ENCODE measurements around the gene EYS.

EYS gene

GRCh38 chr6:64103480-64103879, 1603.5 kb downstream of the EYS start:
- Histone ChIP-seq H3K27ac (no peak overlapping the region), H3K4me3 (no peak overlapping the region)
- no peak for TF ChIP-seq CTCF (IDR thresholded peaks at IDR 0.05)
- no peak for DNase-seq (ENCODE audit: low spot score)

DNA sequence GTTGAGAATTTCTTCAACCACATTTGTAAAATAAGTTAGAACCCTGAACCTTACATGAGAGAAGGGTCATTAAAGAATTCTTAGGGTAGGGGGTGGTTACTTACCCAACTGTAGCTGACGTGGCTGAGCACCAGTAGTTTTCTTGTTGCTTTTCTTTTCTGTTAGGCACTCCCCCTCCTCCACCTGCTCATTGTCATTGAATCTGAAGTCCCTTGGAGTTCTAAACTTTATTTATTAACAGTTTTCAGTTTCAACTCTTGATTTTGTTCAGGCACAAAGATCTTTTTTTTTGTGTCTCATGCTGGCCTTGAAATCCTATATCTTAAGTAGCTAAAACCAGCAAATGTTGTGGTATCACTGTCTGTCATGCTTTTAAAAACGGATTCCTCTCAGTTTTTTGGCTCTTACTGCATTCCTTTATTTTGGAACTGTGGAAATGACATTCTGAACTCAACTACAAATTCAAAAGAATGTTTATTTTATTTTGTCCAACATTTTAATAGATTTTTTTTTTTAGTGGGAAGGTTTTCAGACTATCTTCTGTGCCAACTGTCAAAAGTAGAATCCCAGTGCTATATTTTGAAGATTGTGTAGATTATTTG, 1606.2 kb downstream of the EYS start:
- DNase-seq (ENCODE audit: low spot score) = no peak
- H3K4me3 ChIP-seq = no peak overlapping the region
- no peak for TF ChIP-seq CTCF (IDR thresholded peaks at IDR 0.05)
- H3K27ac ChIP-seq = no peak overlapping the region

GRCh38 chr6:64090352-64090751, 1616.7 kb downstream of the EYS start:
- no peak for TF ChIP-seq CTCF (IDR thresholded peaks at IDR 0.05)
- Histone ChIP-seq H3K4me3 (no peak overlapping the region), H3K27ac (no peak overlapping the region)
- DNase-seq (ENCODE audit: low spot score) = no peak

DNA sequence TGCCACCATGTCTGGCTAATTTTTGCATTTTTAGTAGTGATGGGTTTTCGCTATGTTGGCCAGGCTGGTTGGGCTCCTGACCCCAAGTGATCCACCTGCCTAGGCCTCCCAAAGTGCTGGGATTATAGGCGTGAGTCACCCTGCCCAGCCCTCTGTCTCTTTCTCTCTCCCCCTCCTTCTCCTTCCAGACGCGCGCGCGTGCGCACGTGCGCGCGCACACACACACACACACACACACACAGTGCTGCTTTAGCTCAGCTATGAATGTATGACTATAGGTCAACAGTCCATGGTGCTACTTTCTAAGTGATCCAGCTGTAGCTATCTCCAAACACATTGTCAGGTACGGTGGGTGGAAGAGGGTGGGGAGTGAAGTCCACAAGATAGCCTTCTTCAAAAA, 1621.9 kb downstream of the EYS start:
- TF ChIP-seq CTCF (IDR thresholded peaks at IDR 0.05) = no peak
- no peak for DNase-seq (ENCODE audit: low spot score)
- Histone ChIP-seq H3K4me3 (no peak overlapping the region), H3K27ac (no peak overlapping the region)

- no peak for DNase-seq (ENCODE audit: low spot score)
- TF ChIP-seq CTCF (IDR thresholded peaks at IDR 0.05) = no peak
- Histone ChIP-seq H3K4me3 (no peak overlapping the region), H3K27ac (no peak overlapping the region)
Measured at GRCh38 chr6:64084185-64084663, 1622.8 kb downstream of the EYS start.

DNA sequence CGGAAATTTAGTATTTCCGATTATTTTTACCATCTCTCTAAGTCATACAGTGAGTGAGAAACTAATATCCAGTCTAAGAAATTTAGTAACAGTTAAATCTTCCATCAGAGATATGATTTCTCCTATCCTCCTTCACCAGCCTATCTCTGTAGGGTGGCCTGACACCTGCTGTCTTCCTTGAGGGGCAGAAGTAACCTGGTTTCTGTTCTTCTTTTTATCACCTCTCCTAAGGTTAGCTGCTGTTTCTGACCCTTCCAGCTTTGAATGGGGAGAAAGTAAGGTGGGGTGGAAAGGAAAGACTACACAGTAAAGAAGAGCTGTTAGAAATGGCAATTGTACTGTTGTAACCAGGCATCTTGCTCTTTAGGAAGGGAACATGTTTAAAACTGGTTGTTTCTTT, 1623.8 kb downstream of the EYS start:
- no peak for TF ChIP-seq CTCF (IDR thresholded peaks at IDR 0.05)
- no peak for DNase-seq (ENCODE audit: low spot score)
- H3K27ac ChIP-seq = no peak overlapping the region
- H3K4me3 ChIP-seq = no peak overlapping the region

DNA sequence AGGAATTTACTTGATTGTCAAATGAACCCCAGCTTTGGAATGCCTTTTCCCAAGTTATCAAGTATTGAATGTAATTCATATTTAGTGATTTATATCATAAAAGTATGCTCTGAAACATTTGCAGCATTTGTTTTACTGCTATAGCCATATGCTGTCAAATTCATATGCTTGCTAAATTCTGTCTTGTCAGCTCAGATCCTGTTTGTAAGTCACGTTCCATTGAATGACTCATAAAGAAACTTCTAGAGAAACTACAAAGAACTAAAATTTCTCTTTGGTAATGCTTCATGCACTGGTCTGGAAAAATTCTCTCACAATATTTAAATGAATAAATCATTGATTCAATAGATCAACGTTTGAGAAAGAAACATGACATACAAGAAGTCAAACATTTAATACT, 1625.6 kb downstream of the EYS start:
- no peak overlapping the region for H3K4me3 ChIP-seq
- H3K27ac ChIP-seq = no peak overlapping the region
- no peak for TF ChIP-seq CTCF (IDR thresholded peaks at IDR 0.05)
- no peak for DNase-seq (ENCODE audit: low spot score)
